Stimulated activated CD8-positive, alpha-beta memory T cell treated with anti-CD3 and anti-CD28 coated beads, Interleukin-4, amount 100 ng/mL, for 1 hour (primary cell): ENCODE results near the gene KRTAP10-6.
"Not testable (repeated sequence)": the region's sequence is repeated elsewhere in the genome, so short reads cannot be mapped to it uniquely, and the experiment has no call there.

ENCODE experiments used
- DNase-seq, 2 donors: peaks; one replicate each; pipeline ENCODE4 v3.0.0-alpha.2; 2020; ENCODE audit warnings: low read depth in 2 of 2, low spot score in 1 of 2

KRTAP10-6 gene, protein sequence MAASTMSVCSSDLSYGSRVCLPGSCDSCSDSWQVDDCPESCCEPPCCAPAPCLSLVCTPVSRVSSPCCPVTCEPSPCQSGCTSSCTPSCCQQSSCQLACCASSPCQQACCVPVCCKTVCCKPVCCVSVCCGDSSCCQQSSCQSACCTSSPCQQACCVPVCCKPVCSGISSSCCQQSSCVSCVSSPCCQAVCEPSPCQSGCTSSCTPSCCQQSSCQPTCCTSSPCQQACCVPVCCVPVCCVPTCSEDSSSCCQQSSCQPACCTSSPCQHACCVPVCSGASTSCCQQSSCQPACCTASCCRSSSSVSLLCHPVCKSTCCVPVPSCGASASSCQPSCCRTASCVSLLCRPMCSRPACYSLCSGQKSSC

GRCh38 chr21:44592446-44593311 lies at the start of gene KRTAP10-6:
KRTAP10-6 (minus strand) TSS chr21:44592505; CDS start chr21:44592484, 21 bp downstream.
- no peak for DNase-seq

- no peak for DNase-seq
Observed at GRCh38 chr21:44640761-44641160, 48.5 kb upstream of the KRTAP10-6 start.

GRCh38 chr21:44639331-44639655 lies 47.0 kb upstream of the KRTAP10-6 start:
- no peak for DNase-seq

DNA sequence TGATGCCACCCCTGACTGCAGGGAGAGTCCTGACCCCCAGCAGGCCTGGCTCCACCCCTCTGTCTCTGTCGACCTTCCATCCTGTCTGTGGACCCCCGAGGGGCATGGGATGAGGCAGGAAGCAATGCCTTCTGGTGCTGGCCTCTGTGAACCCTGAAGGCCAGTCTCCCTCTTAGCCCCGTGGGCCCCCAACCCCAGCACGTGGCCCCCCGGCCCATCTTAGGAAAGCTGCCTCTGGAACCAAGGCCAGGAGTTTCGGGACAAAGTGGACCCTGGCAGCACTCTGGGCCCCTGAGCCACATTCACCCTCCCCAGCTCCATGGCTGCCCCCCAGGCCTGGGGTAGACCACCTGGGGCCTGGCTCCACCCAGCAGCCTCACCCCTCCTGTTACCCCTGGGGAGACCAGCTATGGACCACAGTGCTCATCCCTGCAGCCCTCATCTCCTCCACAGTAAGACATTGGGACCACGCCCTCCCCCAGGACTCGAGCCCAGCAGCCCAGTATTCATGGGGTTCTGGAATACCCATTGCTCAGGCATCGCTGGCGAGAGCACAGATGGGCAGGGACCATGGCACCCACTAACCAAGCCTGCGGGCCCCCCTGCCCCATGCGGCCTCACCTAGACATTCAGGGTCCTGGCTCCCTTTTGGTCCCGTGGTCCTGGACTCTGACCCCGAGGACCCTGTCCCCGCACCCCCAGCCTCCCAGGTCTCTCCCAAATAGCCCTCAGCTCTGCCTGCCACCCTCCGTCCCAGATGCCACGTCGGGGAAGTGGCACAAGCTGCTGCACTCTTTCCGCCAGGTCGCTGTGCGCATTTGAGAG lies 46.4 kb upstream of the KRTAP10-6 start:
- not testable (repeated sequence) for DNase-seq

GRCh38 chr21:44637851-44638348 lies 45.6 kb upstream of the KRTAP10-6 start:
- DNase-seq: not testable (repeated sequence)

DNA sequence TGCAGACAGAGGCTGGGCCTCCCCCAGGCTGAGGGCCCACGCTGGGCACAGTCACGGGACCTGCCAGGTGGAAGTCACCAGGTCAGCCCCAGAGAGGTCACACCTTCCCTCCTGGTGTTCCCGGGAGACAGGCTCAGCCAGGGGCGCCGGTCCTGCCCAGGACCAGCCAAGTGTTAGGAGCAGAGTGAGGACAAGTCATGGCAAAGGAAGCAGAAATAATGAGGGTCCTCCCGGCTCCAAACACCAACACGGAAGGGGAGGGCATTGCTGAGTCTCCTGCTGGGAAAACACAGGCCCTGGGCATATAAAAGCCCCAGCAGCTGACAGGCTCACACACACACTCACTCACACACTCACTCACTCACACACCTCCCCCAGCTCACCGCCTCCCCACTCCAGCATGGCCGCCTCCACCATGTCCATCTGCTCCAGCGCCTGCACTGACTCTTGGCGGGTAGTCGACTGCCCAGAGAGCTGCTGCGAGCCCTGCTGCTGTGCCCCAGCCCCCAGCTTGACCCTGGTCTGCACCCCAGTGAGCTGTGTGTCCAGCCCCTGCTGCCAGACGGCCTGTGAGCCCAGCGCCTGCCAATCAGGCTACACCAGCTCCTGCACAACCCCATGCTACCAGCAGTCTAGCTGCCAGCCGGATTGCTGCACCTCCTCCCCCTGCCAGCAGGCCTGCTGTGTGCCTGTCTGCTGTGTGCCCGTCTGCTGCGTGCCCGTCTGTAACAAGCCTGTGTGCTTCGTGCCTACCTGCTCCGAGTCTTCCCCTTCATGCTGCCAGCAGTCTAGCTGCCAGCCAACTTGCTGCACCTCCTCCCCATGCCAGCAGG lies 44.9 kb upstream of the KRTAP10-6 start, which contains the start of gene KRTAP10-10:
Gene KRTAP10-10, plus strand, starts transcription at position 339 of the 833 bp plus-strand sequence. Its CDS starts 62 bp downstream, at position 401.
- no peak for DNase-seq

GRCh38 chr21:44636209-44637017 lies 44.1 kb upstream of the KRTAP10-6 start:
- DNase-seq: no peak

DNA sequence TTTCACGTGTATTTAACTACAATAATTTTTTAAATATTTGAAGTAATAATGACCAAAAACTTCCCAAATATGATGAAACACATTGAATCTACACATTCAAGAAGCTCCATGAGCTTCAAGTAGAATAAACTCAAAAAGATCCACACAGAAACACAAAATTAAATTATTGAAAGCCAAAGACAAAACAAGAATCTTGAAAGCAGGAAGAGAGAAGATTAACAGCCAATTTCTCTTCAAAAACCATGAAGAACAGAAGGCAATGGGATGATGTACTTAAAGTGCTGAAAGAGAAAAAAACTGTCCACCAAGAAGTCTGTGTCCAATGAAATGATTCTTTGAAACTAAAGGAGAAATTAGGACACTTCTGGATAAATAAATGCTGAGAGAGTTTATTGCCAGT lies 39.8 kb upstream of the KRTAP10-6 start:
- DNase-seq: no peak

GRCh38 chr21:44630440-44630839 lies 38.1 kb upstream of the KRTAP10-6 start:
- DNase-seq: no peak

DNA sequence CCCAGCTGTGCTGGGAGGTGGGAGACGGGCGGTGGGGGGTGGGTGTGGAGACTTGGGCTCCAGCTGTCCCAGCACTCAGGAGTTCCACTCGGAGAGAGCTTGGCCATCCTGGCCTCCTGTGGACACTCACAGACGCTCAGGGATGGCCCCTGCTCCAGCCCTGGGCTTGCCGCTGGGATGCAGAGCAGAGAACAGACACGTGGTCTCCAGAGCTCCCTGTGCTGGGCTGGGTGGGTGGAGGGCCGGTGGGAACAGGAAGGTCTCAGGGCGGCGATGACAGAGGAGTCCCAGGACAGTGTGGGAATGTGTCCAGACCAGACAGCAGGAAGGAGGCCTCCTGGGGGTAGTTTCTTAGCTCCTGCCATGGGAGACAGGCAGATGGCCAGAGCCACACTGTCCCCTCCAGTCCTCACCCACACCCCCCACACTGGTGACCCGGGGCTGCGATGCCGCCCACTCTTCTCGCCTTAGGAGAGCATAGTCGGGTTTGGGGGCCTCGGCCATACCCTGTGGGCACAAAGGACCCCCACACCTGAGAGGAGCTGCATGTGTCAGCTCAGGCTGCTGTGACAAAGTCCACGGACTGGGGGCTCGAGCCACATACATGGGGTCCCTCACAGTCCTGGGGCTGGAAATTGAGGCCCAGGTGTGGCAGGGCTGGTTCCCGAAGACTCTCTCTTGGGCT lies 36.5 kb upstream of the KRTAP10-6 start:
- DNase-seq: no peak

DNA sequence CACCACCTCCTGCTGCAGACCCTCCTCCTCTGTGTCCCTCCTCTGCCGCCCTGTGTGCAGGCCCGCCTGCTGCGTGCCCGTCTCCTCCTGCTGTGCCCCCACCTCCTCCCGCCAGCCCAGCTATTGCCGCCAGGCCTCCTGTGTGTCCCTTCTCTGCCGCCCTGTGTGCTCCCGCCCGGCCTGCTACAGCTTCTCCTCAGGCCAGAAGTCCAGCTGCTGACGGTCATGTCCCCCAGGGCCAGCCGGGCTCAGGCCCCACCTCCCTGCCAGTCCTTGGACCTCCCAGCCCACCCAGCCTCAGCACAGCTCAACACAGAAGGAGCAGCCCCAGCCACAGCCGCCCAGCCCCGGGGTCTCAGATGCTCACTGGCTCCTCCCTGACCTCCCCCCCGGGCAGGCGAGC lies 35.5 kb upstream of the KRTAP10-6 start:
- DNase-seq: not testable (repeated sequence)

DNA sequence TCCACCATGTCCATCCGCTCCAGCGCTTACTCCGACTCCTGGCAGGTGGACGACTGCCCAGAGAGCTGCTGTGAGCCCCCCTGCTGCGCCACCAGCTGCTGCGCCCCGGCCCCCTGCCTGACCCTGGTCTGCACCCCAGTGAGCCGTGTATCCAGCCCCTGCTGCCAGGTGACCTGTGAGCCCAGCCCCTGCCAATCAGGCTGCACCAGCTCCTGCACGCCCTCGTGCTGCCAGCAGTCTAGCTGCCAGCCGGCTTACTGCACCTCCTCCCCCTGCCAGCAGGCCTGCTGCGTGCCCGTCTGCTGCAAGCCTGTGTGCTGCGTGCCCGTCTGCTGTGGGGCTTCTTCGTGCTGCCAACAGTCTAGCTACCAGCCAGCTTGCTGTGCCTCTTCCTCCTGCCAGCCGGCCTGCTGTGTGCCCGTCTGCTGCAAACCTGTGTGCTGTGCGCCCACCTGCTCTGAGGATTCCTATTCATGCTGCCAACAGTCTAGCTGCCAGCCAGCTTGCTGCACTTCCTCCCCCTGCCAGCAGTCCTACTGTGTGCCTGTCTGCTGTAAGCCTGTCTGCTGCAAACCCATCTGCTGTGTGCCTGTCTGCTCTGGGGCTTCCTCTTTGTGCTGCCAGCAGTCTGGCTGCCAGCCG lies 35.0 kb upstream of the KRTAP10-6 start:
- not testable (repeated sequence) for DNase-seq

DNA sequence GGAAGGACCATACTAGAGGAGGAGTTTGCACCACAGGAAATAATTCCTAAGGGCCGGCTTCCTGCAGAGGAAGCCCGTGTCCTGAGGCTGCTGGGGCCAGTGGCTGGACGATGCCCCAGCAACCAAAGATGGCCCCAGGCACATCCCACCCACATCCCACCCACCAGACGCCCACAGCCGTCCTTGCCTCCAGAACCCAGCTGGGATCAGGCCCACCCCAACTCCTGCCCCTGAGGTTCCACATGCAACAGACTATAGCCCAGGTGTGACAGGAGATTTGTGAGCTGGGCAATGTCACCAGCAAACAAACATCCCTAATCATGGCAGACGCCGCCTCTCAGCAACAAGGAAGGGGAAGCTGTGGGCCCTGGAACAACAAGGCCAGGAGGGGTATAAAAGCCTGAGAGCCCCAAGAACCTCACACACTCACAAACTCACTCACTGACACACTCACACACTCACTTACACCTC lies 34.4 kb upstream of the KRTAP10-6 start, which contains the start of gene KRTAP10-9:
Gene KRTAP10-9, plus strand, starts transcription at position 421 of the 471 bp plus-strand sequence. CDS start 79 bp downstream, outside the sequence.
- DNase-seq: no peak

DNA sequence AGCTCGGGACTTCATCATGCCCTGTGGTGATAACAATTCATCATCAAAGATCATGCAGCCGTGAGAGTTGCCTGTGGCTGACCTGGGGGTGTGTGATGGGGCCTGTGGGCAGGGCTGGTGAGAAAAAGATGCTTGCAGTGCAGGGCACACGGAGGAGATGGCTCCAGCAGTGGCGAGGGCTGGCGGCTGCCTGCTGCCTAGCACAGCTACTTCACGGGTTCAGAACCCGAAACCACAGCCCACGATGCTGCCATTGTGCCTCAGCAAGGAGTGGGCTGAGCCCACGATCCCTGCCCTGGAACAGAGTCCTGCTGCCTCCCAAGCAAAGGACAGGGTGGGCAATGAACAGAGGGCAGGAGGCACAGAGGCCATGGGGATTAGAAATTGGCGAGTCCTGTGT lies 34.0 kb upstream of the KRTAP10-6 start:
- no peak for DNase-seq

DNA sequence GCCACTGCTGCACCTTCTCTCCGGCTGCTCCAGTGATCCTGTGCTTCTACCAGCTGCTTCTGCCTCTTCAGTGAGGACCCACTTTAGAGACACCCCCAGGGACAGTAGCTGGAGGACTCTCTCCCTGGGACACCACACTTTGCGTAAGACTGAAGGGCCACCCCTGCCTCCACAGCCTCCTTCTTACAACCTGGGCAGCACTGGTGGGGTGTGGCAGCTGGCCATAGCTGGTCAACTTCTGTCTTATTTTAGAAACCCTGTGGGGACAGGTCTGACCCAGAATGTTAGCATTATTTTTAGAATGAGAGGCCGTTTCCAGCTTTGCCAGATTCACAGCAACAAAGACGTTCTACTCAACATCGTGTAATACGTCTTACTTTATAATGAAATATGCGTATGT lies 33.5 kb upstream of the KRTAP10-6 start:
- DNase-seq: no peak

DNA sequence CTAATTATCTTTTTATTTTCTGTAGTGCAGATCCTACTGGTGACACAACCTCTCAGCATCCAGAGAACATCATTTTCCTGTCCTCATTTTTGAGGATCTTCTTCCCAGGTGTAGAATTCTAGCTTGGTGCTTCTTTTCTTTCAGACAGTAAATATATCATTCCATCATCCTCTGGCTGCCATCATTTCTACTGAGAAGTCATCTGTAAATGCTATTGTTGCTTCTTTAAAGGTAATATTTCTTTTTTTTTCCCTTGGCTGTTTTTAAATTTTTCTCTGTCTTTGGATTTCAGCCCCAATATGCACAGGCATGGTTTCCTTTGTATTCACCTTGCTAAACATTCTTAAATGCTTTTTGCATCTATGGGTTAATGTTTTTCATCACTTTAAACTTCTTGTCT lies 31.3 kb upstream of the KRTAP10-6 start:
- DNase-seq: no peak

DNA sequence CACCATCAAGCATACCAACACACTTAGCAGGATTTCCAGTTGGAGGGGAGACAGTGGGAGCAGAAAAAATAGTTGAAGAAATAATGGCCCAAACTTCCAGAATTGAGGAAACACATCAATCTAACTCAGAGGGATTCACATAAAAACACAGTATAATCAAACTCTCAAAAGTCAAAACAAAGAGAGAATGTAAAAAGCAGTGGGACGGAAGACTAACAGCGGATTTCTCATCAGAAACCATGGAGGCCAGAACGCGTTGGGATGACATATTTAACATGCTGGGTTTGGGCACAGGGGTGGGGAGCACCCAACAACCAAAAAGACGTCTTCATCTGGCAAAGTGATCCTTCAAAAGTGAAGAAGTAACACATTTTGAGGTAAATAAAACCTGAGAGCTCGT lies 27.6 kb upstream of the KRTAP10-6 start:
- no peak for DNase-seq

DNA sequence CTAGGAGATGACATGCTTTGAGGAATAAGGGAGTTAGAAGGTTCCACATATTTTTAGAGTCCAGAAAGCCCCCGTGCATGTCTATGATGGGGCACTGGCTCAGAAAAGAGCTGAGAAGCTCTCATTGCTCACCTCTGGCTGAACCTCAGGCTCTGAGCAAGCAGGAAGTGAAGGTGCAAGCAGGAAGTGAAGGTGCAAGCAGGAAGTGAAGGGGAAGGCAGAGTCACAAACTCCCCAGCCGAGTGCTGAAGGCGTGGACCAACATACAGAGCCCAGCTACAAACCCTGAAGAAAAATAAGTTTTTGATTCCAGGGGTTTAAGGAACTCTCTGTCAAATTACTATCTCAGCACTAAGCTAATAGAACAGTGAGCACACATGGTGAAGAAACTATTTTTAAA lies 26.6 kb upstream of the KRTAP10-6 start:
- peak in 1 of 2 donors; percentile 34 for DNase-seq
